Activated T-cell treated with anti-CD3 and anti-CD28 coated beads for 48 hours (primary cell): ENCODE results near the gene ZNF525.
"Not testable (repeated sequence)": the region's sequence is repeated elsewhere in the genome, so short reads cannot be mapped to it uniquely, and the experiment has no call there.

Experiments
- DNase-seq: peaks from one replicate; pipeline ENCODE4 v3.0.0-alpha.2; 2020; ENCODE audit warnings: low read depth

Gene ZNF525

DNA sequence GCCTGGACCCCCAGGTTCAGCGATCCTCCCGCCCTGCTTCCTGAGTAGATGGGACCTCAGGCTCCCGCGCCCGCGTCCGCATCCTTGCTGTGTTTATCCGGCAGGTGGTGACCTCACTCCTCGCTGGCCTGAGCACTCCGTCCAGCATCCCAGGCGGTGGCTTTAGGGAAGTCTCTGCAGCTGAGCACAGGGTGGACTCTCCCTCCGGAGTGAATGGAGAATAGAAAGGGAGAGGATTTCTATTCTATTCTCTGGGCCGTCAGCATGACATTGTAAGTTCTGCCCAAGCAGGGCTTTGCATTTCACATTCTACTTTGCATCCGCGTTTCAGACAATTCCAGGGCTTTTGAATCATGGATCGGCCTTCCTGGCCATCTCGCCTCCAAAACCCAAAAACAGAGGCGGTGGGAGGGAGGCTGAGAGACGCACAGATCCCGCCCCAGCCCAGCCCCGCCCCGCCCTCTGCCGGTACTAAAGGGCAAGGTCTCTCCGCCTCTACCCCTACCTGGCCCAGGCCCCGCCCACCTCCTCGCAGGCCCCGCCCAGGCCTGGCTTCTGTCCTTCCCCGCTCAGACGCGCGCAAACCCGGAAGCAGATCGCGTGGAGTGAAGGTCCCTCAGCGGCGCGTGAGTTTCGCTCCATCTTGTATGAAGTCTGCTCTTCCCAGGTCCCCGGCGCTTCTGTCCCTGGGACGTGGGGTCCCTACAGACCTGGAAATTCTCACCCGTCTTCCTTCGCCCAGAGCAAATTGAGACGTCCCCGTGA, at the start of gene ZNF525:
ZNF525 (plus strand) TSS at position 572 of the 765 bp plus-strand sequence. CDS start 6,577 bp downstream, outside the sequence.
- DNase-seq, result peak; percentile 90

DNA sequence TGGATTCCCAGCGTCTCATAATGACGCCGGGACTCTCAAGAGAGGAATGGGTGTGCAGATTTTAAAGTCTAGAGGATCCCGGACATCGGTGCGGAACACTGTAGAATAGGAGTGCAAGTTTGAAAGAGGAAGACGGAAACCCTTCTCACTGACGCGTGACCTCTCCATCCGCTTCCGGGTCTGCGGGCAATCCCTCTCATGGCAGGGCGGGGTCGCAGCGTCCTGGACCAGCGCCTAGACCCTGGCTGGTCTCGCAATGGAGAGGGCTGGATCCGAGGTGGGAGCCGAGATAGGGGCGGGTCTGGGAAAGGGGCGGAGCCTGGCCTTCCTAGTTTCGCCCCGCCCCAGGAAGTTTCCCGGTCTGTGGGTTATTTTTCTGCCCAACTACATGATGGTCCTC, 36.5 kb upstream of the ZNF525 start:
- no peak for DNase-seq

DNA sequence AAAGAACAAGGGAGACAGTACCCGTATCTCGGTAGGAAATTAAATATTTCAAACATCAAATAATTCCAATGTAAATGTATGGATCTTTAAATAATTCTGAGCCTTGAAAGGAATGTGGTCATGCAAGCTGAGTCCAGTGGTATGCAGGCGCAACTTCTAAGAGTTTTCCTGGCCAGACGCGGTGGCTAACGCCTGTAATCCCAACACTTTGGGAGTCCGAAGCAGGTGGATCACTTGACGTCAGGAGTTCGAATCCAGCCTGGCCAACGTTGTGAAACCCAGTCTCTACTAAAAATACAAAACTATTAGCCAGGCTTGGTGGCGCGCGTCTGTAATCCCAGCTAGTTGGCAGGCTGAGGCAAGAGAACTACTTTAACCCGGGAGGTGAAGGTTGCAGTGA, 33.0 kb upstream of the ZNF525 start:
- no peak for DNase-seq

DNA sequence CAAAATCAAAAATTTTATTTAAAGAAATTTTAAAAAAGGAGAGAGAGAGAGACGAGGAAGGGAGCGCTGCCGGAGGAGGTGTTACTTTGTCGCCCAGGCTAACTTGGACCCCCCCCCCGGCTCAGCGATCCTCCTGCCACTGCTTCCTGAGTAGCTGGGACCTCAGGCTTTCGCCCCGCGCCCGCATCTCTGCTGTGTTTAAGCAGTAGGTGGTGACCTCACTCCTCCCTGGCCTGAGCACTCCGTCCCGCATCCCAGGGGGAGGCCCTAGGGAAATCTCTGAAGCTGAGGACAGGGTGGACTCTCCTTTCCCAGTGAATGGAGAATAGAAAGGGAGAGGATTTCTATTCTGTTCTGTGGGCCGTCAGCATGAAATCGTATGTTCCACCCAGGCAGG, 32.4 kb upstream of the ZNF525 start:
- DNase-seq, result peak; percentile 4

DNA sequence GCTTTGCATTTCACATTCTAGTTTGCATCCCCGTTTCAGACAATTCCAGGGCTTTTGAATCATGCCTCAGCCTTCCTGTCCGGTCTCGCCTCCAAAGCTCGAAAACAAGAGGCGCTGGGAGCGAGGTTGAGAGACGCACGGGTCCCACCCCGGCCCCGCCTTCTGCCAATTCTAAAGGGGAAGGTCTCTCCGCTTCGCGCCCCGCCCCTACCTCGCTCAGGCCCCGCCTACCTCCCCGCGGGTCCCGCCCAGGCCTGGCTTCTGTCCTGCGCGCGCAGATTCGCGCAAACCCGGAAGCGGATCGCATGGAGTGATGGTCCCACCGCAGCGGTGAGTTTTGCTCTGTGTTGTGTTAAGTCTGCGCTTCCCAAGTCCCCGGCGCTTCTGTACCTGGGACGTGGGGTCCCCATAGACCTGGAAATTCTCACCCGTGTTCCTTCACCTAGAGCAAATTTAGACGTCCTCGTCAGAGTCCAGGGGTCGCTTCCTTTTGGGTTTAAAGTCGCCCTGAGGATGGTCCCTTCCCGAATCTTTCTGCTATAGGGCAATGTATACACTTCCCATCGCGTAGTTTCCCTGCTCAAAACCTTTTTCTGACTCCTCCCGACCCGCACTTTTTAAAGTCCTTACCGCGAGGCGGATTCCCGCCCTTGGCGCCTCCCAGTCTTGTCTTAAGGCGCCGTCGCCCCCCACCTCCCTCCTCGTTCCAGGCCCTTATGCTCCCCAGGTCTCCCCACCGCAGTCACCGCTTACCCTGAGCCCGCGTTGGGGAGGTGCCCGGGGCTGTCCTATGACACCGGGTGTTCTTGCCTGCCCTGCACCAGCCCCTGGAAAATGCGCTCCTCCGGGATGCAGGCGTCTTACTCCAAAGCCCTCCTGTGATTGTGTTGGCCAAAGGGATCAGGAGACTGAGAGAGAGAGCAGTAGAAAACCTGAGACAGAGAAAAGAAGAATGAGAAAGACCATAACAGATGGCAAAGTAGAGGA, 31.7 kb upstream of the ZNF525 start, which contains the start of gene ZNF845:
ZNF845 (plus strand) TSS at position 287 of the 987 bp plus-strand sequence. CDS start 7,559 bp downstream, outside the sequence.
- peak; percentile 95 for DNase-seq

DNA sequence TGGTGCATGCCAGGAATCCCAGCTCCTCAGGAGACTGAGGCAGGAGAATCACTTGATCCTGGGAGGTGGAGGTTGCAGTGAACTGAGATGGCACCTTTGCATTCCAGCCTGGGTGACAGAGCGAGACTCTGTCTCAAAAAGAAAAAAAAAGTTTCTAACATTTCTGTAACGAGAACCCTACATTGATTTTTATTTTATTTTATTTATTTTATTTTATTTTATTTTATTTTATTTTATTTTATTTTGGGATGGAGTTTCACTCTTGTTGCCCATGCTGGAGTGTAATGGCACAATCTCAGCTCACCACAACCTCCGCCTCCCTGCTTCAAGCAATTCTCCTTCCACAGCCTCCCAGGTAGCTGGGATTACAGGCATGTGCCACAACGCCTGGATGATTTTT, 21.1 kb upstream of the ZNF525 start:
- not testable (repeated sequence) for DNase-seq

DNA sequence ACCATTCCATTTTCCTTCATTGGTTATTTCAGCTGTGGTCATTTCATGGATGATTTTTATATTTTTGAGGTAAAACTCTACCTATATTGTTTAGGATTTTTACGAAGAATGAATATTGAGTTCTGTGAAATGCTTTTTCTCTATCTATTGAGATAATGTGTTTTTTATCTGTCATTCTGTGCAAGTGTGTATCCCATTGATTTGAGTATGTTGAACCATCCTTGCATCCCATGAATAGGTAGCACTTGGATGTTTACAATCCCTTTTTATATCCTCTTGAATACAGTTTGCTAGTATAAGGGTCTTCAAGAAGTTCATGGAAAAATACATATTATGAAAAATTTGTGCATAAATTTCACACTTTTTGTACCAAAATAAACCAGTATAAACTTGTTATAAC, 9.8 kb upstream of the ZNF525 start:
- DNase-seq, result no peak

DNA sequence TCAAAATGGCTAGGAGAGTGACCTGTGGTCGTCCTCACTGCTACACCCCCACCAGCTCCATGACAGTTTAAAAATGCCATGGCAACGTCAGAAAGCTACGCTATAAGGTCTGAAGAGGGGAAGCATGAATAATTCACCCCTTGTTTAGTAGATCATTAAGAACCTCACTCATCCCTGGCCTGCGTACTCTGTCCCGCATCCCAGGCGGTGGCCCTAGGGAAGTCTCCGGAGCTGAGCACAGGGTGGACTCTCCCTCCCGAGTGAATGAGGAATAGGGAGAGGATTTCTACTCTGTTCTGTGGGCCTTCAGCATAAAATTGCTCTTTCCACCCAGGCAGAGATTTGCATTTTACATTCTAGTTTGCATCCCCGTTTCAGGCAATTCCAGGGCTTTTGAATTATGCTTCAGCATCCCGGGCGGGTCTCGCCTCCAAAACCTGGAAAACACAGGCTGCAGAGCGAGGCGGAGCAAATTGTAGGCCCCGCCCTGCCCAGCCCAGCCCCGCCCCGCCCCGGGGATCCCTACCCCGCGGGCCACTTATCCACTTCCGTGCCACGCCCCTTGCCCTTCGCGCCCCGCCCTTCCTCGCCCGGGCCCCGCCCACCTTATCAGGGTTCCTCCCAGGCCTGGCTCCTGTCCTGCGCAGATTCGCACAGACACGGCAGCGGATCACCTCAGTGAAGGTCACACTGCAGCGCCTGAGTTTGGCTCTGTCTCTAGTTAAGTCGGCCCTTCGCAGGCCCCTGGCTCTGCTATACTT, 7.5 kb upstream of the ZNF525 start:
- no peak for DNase-seq

DNA sequence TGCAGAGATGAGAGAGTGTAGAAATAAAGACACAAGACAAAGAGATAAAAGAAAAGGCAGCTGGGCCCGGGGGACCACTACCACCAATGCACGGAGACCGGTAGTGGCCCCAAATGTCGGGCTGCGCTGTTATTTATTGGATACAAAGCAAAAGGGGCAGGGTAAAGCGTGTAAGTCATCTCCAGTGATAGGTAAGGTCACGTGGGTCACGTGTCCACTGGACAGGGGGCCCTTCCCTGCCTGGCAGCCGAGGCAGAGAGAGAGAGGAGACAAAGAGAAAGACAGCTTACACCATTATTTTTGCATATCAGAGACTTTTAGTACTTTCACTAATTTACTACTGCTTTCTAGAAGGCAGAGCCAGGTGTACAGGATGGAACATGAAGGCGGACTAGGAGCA, 5.4 kb upstream of the ZNF525 start:
- not testable (repeated sequence) for DNase-seq

DNA sequence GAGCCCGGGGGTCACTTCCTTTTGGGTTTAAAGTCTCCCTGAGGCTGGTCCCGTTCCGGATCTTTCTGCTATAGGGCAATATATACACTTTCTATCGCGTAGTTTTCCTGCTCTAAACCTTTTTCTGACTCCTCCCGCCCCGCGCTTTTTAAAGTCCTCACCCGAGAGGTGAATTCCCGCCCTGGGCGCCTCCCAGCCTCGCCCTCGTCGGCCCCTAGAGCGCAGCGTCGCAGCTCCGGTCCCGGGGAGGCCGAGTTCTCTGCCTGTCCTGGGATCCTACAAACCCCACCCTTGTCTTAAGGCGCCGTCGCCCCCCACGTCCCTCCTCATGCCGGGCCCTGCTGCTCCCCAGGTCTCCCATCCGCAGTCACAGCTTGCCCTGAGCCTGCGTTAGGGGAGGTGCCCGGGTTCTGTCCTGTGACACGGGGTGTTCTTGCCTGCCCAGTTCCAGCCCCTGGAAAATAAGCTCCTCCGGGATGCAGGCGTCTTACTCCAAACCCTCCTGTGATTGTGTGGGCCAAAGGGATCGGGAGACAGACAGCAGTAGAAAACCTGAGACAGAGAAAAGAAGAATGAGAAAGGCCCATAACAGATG, 491 bp downstream of the ZNF525 start:
- peak; percentile 22 for DNase-seq

DNA sequence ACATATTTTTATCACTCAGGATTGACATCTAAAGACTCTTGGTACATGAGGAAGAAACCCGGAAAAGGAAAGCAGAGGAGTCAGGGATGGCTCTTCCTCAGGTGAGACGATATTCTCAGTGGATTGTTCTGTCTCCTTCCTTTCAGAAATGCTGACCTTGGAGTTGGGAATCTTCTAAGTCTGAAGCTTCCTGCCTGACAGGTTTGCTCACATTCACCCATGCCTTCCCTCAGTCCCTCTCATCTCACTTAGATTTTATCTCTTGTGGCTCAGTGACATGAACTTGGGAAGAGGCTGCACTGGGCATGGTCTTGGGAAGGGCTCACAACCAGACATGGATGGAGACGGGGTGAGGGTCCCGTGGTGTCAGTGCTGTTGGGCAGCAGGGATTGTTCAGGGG, 6.7 kb downstream of the ZNF525 start:
- no peak for DNase-seq

DNA sequence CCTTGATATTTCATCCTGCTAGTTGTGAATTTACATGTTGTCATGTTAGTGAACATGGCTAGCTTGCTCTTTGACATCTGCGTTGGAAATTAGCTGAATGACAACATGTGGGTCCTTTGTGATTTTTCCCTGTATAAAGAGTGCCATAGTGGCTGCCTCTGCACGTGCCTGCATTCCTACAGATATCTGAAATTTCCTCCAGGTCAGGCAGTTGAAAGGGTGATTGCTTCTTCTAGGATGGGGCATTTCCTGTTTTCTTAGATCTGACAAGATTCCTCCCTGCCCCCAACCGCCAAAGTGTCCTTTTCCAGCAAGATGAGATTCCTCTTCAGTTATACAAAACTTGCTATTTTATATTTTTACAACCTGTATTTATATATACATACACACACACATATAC, 8.8 kb downstream of the ZNF525 start:
- no peak for DNase-seq

DNA sequence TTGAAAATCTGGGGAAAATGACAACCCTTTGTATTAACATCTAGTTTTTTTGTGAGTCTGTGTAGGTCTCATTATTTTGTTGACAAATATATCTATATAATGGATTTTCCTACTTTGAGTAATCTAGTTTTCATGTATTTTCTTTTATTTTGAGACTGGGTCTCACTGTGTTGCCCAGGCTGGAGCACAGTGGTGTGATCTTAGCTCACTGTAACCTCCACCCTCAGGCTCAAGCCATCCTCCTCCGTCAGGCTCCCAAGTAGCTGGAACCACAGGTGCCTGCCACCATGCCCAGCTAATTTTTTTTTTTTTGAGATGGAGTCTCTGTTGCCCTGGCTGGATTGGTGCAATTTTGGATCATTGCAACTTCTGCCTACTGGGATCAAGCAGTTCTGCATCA, 9.2 kb downstream of the ZNF525 start:
- no peak for DNase-seq

DNA sequence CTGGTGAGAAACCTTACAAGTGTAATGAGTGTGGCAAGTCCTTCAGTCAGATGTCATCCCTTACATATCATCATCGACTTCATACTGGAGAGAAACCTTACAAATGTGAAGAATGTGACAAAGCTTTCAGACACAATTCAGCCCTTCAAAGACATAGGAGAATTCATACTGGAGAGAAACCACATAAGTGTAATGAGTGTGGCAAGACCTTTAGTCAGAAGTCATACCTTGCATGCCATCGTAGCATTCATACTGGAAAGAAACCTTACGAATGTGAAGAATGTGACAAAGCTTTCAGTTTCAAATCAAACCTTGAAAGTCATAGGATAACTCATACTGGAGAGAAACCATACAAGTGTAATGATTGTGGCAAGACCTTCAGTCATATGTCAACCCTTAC, 15.9 kb downstream of the ZNF525 start:
- no peak for DNase-seq

DNA sequence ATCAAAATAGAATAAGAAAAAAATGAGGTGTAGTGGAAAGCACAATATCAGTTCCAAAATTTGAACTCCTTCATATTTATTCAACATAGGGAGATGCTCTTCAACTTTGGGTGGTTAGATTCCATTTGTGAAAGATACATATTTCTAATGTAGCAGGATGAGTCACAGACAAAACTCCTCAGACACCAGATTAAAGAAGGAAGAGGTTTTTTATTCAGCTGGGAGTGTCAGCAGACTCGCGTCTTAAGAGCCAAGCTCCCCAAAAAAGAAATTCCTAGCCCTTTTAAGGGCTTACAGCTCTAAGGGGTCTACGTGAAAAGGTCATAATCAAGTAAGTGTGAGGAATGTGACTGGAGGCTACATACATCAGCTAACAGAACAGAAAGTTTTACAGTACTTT, 22.7 kb downstream of the ZNF525 start:
- DNase-seq, result no peak

DNA sequence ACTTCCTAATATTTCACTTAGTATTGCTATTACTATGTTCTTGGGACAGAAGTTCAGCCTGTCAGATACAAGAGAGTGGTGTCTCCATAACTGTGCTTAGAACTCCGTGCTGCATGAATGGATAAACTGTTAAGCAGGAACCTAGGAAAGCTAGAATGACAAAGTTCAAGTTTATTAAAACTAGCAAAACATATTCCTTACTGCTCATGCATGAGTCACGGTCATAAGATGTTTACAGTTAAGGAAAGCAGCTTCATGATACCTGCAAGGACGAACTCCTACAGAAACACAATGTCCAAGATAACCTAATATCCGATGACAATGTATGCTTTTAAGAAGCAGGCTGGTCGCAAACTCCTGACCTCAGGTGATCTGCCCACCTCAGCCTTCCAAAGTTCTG, 23.4 kb downstream of the ZNF525 start:
- no peak for DNase-seq

DNA sequence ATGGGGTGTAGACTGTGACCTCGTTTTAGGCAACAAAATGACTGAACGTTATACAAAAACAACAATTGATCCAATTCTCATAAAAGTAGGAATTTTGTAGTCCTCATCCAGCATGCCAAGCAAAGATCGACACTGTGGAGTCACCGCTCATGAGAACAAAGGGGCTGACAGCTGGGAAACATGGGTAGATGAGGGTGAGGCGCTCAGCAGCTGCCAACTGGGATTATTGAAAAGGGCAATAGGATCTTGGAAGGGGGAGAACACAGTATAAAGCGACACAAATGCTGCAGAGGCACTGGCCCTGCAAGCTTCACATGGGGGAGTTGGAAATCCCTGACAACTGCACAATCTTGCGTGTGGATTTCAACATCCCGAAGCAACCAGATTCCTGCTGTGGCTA, 24.1 kb downstream of the ZNF525 start:
- DNase-seq, result no peak

DNA sequence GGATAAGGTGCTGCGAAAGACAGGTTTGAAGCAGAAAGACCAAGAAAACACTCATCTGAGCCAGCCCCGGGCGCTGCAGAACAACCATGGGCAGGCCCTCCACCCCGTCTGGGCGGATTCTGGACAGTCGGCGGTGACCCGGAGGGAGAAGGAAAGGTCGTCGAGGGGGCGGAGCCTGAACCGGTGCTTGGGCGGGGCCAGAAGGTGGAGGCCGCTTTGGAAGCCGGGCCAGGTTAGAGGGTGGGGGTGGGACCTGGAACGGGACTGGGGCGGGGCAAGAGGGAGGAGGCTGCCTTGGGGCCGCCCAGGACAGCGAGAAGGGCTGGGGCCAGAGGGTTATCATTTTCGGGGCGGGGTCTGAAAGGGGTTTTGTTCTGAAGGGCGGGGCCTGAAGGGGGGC, 24.5 kb downstream of the ZNF525 start:
- no peak for DNase-seq

DNA sequence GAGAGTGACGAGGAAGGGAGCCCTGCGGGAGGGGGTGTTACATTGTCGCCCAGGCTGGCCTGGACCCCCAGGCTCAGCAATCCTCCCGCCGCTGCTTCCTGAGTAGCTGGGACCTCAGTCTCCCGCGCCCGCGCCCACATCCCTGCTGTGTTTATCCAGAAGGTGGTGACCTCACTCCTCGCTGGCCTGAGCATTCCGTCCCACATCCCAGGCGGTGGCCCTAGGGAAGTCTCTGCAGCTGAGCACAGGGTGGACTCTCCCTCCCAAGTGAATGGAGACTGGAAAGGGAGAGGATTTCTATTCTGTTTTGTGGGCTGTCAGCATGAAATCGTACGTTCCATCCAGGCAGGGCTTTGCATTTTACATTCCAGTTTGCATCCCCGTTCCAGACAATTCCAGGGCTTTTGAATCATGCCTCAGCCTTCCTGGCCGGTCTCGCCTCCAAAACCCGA, 29.0 kb downstream of the ZNF525 start:
- DNase-seq, result no peak

DNA sequence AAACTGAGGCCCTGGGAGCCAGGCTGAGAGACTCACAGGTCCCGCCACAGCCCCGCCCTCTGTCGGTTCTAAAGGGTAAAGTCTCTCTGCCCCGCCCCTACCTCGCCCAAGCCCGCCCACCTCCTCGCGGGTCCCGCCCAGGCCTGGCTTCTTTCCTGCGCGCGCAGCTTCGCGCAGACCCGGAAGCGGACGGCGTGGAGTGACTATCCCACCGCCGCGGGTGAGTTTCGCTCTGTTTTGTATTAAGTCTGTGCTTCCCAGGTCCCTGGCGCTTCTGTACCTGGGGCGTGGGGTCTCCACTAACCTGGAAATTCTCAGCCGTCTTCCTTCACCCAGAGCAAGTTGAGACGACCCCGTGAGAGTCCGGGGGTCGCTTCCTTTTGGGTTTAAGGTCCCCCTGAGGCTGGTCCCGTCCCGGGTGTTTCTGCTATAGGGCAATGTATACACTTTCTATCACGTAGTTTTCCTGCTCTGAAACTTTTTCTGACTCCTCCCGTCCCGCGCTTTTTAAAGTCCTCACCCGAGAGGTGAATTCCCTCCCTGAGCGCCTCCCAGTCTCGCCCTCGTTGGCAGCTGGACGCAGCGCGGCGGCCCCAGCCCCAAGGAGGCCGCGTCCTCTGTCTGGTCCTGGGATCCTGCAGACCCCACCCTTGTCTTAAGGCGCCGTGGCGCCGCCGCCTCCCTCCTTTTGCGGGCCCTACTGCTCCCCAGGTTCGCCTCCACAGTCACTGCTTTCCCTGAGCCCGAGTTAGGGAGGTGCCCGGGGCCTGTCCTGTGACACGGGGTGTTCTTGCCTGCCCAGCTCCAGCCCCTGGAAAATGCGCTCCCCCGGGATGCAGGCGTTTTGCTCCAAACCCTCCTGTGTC, 29.7 kb downstream of the ZNF525 start, which contains the start of gene ZNF765:
ZNF765 (plus strand) TSS at position 176 of the 866 bp plus-strand sequence. CDS start 2,867 bp downstream, outside the sequence.
- peak; percentile 95 for DNase-seq
